Sigmoid colon (tissue), 4 donors: ENCODE measurements around the gene MYBPC1.
A peak's percentile ranks its signal among the peaks of the same experiment; 100 is the strongest.

Experiments
- POLR2AphosphoS5 ChIP-seq, 4 donors: sonication (generic); formaldehyde crosslinking; IDR thresholded peaks; one replicate each; pipeline ENCODE4 v1.6.1; 2017; ENCODE audit warnings: antibody characterized with exemption in 4 of 4
- TF ChIP-seq, protein P1 (sequence below), 4 experiments: fragments of 450-650 bp in 3 of 4; fragments of 200-600 bp in 1 of 4; IDR thresholded peaks; one replicate each; pipeline ENCODE4 v1.5.1; 2016 to 2019; ENCODE audit warnings: antibody characterized with exemption in 4 of 4, mild to moderate bottlenecking in 3 of 4, moderate library complexity in 2 of 4

DNA sequence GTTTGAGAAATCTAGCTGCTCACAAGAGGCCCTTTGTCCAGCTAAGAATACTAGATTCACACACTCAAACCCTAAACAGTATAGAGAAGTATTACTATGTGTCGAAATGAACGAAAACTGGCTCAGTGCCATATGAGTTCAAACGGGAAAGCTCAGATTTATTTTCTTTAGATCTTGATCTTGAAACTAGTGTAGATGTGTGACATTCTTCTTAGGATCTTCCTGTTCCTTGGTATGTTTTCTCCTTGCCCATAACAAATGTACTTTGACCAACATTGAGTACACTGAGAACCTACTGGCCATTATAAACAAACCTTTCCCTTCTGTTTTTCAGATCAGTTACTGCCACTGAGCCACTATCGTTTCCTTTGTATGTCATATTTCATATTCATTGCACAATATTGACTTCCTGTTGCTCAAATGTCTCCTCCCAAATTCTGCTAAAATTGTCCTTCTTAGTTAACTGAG is 21.3 kb downstream of the MYBPC1 start:
- TF ChIP-seq POLR2AphosphoS5 (IDR thresholded peaks at IDR 0.05): peak in 3 of 4 donors; percentile 13 to 25 (median 15)
- TF ChIP-seq, protein P1, sequence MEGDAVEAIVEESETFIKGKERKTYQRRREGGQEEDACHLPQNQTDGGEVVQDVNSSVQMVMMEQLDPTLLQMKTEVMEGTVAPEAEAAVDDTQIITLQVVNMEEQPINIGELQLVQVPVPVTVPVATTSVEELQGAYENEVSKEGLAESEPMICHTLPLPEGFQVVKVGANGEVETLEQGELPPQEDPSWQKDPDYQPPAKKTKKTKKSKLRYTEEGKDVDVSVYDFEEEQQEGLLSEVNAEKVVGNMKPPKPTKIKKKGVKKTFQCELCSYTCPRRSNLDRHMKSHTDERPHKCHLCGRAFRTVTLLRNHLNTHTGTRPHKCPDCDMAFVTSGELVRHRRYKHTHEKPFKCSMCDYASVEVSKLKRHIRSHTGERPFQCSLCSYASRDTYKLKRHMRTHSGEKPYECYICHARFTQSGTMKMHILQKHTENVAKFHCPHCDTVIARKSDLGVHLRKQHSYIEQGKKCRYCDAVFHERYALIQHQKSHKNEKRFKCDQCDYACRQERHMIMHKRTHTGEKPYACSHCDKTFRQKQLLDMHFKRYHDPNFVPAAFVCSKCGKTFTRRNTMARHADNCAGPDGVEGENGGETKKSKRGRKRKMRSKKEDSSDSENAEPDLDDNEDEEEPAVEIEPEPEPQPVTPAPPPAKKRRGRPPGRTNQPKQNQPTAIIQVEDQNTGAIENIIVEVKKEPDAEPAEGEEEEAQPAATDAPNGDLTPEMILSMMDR (IDR thresholded peaks at IDR 0.05): no peak
